Neural cell (in vitro differentiated cells): Measurements from ENCODE around the gene LIMK1.

Experiments used
- CTCF ChIP-seq: fragments of 450-650 bp; IDR thresholded peaks from 2 replicates; pipeline ENCODE4 v1.5.1; 2014; ENCODE audit warnings: antibody characterized with exemption, mild to moderate bottlenecking, moderate library complexity; ENCODE audit not compliant: poor library complexity, severe bottlenecking
- EP300 ChIP-seq: fragments of 450-650 bp; conservative IDR thresholded peaks from 2 replicates; pipeline ENCODE4 v1.6.1; 2014; ENCODE audit warnings: antibody characterized with exemption, mild to moderate bottlenecking, moderate library complexity; ENCODE audit not compliant: poor library complexity, severe bottlenecking
- EZH2 ChIP-seq: fragments of 200-600, 300-800 bp; shearing (Covaris generic), sonication (generic); IDR thresholded peaks from 2 replicates; pipeline ENCODE4 v1.6.1; 2014; ENCODE audit warnings: antibody characterized with exemption, low read length, borderline replicate concordance, mild to moderate bottlenecking; ENCODE audit not compliant: insufficient read depth, poor library complexity, severe bottlenecking
- MXI1 ChIP-seq: fragments of 450-650 bp; conservative IDR thresholded peaks from 2 replicates; pipeline ENCODE4 v1.6.1; 2014; ENCODE audit warnings: antibody characterized with exemption, mild to moderate bottlenecking; ENCODE audit not compliant: poor library complexity, severe bottlenecking
- POLR2AphosphoS5 ChIP-seq: IDR thresholded peaks from 2 replicates; pipeline ENCODE4 v1.6.1; 2012
- RAD21 ChIP-seq: fragments of 450-650 bp; conservative IDR thresholded peaks from 2 replicates; pipeline ENCODE4 v1.6.1; 2014; ENCODE audit warnings: antibody characterized with exemption, mild to moderate bottlenecking, moderate library complexity
- REST ChIP-seq: IDR thresholded peaks from 2 replicates; pipeline ENCODE4 v1.6.1; 2012; ENCODE audit warnings: borderline replicate concordance
- TAF1 ChIP-seq: IDR thresholded peaks from 2 replicates; pipeline ENCODE4 v1.6.1; 2012; ENCODE audit warnings: low read depth

GRCh38 chr7:74049997-74050798 is 33.4 kb upstream of the LIMK1 start:
- no peak for TF ChIP-seq CTCF
- TF ChIP-seq EZH2 = no peak
- no peak for TF ChIP-seq RAD21
- no peak for TF ChIP-seq TAF1
- no peak for TF ChIP-seq EP300
- TF ChIP-seq POLR2AphosphoS5 = no peak
- TF ChIP-seq MXI1 = no peak
- TF ChIP-seq REST = no peak
